ENCODE measurements around the gene TMEM184B. TPM values are rescaled to one million over a fixed set of nuclear protein-coding genes. Genes with fewer than 3 reads are reported as not detected.

TMEM184B gene
- total RNA-seq, 1 donor from 2014 or later: 42.6 TPM

DNA sequence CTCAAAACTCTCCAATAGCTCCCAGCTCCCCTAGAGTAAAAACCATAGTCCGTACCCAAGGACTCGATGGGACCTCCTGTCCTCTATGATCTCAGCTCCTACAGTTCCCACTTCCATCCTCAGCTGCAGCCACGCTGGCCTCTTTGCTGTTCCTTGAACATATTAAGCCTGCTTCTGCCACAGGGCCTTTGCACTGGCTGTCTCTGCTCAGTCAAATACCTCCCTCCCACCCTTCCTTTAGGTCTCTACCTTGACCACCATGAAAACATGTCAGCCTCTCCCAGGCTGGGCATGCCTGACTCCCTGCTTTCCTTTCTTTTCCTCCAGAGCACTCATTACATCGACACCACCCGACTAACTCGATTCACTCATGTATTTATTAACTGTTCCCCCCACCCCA is 24.5 kb downstream of the TMEM184B start:
- H3K4me3 ChIP-seq (ENCODE audit: low read depth, low read length): no peak overlapping the region
- H3K36me3 ChIP-seq (ENCODE audit: control insufficient read depth, insufficient read depth, low read length): peaks cover 2% of the 10 kb centered on the region
- no peaks in the 10 kb centered on the region for H3K27me3 ChIP-seq (ENCODE audit: control insufficient read depth, insufficient read depth, low read length)
- DNase-seq (ENCODE audit: low read depth): no peak
- TF ChIP-seq, protein P1, sequence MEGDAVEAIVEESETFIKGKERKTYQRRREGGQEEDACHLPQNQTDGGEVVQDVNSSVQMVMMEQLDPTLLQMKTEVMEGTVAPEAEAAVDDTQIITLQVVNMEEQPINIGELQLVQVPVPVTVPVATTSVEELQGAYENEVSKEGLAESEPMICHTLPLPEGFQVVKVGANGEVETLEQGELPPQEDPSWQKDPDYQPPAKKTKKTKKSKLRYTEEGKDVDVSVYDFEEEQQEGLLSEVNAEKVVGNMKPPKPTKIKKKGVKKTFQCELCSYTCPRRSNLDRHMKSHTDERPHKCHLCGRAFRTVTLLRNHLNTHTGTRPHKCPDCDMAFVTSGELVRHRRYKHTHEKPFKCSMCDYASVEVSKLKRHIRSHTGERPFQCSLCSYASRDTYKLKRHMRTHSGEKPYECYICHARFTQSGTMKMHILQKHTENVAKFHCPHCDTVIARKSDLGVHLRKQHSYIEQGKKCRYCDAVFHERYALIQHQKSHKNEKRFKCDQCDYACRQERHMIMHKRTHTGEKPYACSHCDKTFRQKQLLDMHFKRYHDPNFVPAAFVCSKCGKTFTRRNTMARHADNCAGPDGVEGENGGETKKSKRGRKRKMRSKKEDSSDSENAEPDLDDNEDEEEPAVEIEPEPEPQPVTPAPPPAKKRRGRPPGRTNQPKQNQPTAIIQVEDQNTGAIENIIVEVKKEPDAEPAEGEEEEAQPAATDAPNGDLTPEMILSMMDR (IDR thresholded peaks at IDR 0.05; ENCODE audit: insufficient read depth, low read length, poor library complexity, severe bottlenecking): no peak

DNA sequence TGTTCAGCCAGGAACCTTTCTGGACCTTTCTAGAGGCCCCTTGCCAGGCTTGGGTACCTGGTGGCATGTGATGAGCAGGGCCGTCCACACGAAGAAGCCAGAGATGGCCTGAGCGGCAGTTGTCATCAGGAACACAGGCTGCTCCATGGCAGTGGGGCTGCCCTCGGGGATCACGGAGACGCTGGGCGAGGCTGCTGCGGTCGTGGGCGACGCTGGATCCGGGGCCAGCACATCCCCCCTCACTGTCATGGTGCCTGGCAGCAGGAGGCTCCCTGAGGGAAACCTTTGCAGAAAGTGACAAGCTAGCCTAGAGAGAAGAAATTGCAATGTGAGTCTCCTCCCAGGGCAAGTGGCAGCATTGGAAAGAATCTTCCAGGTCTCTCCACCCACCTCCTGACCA is 25.1 kb downstream of the TMEM184B start:
- no peak overlapping the region for H3K4me3 ChIP-seq (ENCODE audit: low read depth, low read length)
- H3K27me3 ChIP-seq (ENCODE audit: control insufficient read depth, insufficient read depth, low read length): no peaks in the 10 kb centered on the region
- H3K36me3 ChIP-seq (ENCODE audit: control insufficient read depth, insufficient read depth, low read length): peaks cover 2% of the 10 kb centered on the region
- no peak for DNase-seq (ENCODE audit: low read depth)
- TF ChIP-seq, protein P1 (IDR thresholded peaks at IDR 0.05; ENCODE audit: insufficient read depth, low read length, poor library complexity, severe bottlenecking): no peak

DNA sequence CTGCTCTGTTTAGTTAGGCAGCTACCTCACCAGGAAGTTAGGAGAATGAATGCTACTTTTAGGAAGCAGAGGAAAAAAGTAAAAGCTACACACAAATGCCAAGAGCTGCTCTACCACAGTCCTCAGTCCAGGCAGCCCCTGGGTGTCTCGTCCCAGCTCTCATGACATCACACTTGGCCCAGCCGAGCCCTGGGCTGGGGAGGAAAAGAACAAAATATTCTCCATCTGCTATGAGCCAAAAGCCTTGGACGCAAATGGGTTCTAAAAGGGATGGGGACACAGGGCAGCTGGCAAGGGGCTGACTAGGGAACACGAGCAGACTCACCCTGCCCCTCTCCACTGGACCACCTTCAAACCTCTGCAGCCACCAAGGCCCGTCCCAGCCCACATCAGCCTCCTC is 26.1 kb downstream of the TMEM184B start:
- Histone ChIP-seq H3K36me3 (ENCODE audit: control insufficient read depth, insufficient read depth, low read length) (peaks cover 2% of the 10 kb centered on the region), H3K27me3 (ENCODE audit: control insufficient read depth, insufficient read depth, low read length) (no peaks in the 10 kb centered on the region), H3K4me3 (ENCODE audit: low read depth, low read length) (no peak overlapping the region)
- no peak for DNase-seq (ENCODE audit: low read depth)
- TF ChIP-seq, protein P1 (IDR thresholded peaks at IDR 0.05; ENCODE audit: insufficient read depth, low read length, poor library complexity, severe bottlenecking): no peak

DNA sequence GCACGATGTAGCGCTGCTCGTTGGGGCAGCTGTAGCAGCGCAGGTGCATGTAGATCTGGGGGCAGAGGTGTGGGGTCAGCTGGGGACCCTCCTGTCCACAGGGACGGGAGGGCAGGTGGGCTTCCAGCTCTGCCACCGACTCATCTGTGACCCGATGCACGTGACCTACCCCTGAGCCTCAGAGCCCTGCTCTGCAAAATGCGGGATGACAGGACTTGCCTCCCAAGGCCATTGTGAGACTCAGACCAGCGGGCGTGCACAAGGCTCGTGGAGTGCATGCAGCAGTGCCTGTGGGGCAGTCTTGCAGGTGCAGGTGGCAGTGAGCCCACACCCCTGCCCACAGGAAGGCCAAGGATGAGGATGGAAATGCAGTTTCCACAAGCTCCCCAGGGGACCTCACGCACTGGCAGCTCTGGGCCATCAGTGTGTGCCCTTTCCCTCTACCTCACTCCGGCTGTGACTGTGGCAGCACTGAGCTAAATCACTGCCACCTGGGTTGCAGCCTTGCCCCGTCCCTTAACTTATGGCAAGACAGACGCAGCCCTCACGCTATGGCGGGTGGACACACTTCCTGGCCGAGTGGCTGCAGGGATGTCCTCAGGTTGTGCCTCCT is 26.7 kb downstream of the TMEM184B start:
- Histone ChIP-seq H3K4me3 (ENCODE audit: low read depth, low read length) (no peak overlapping the region), H3K36me3 (ENCODE audit: control insufficient read depth, insufficient read depth, low read length) (peaks cover 2% of the 10 kb centered on the region), H3K27me3 (ENCODE audit: control insufficient read depth, insufficient read depth, low read length) (no peaks in the 10 kb centered on the region)
- no peak for DNase-seq (ENCODE audit: low read depth)
- TF ChIP-seq, protein P1 (IDR thresholded peaks at IDR 0.05; ENCODE audit: insufficient read depth, low read length, poor library complexity, severe bottlenecking): no peak

DNA sequence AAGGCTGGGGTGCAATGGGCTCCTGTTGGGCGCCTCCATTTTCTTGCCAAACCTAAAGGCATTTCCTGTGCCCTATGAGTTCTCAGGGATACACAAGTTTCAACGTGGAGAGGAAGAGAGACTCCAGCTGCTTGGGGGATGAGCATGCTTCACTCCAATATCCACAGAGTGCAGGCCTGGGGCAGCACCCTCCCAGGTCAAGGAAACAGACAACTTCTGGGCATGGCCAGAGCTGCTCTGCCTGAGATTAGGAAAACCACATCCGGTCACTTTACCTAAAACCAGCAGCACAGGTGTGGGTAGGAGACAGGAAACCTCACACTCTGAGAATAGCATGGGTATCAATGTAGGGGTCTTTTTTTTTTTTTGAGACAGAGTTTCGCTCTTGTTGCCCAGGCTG is 28.7 kb downstream of the TMEM184B start:
- DNase-seq (ENCODE audit: low read depth): no peak
- no peaks in the 10 kb centered on the region for H3K27me3 ChIP-seq (ENCODE audit: control insufficient read depth, insufficient read depth, low read length)
- no peak overlapping the region for H3K4me3 ChIP-seq (ENCODE audit: low read depth, low read length)
- TF ChIP-seq, protein P1 (IDR thresholded peaks at IDR 0.05; ENCODE audit: insufficient read depth, low read length, poor library complexity, severe bottlenecking): no peak
- H3K36me3 ChIP-seq (ENCODE audit: control insufficient read depth, insufficient read depth, low read length): no peaks in the 10 kb centered on the region
